Motor neuron (in vitro differentiated cells): ENCODE results near the gene BMP7. TPM values are rescaled to one million over a fixed set of nuclear protein-coding genes. Genes with fewer than 3 reads are reported as not detected.

ENCODE experiments used
- ATAC-seq, 8 experiments: fragments of 200-7000 bp; cut with Tn5 transposase; replicated peaks in 6 of 8; 2 replicates each; pipeline ENCODE4 v1.8.0; 2021; ENCODE audit warnings: mild to moderate bottlenecking in 8 of 8, moderate library complexity in 8 of 8
- H3K27ac ChIP-seq, 2 donors: fragments of 250-450 bp; sonication (Bioruptor Pico); 2 replicates each; pipeline ENCODE4 v1.9.0; 2021; ENCODE audit warnings: antibody characterized with exemption in 2 of 2, mild to moderate bottlenecking in 2 of 2, moderate library complexity in 1 of 2
- H3K4me1 ChIP-seq, 2 donors: fragments of 250-450 bp; sonication (Bioruptor Pico); replicated peaks in 1 of 2; 2 replicates each; pipeline ENCODE4 v1.6.1; 2021; ENCODE audit warnings: antibody characterized with exemption in 2 of 2, mild to moderate bottlenecking in 2 of 2, moderate library complexity in 1 of 2
- H3K4me3 ChIP-seq, 5 donors: fragments of 250-450 bp; sonication (Bioruptor Pico); 2 replicates each; pipeline ENCODE4 v1.9.0; 2021; ENCODE audit warnings: antibody characterized with exemption in 5 of 5, mild to moderate bottlenecking in 5 of 5, moderate library complexity in 4 of 5
- WGBS, 10 experiments: fragments of 450-650 bp; shearing (Covaris generic); methylation state at CpG; one replicate each; pipeline ENCODE4 v1.0.0; 2022; 5-methylcytosine and 5-hydroxymethylcytosine counted together
- in situ Hi-C, 9 experiments: fragments of 400-800 bp; cut with MboI; loops; one replicate each; pipeline ENCODE4 v1.15.0; 2021; ENCODE audit warnings: low sequenced_read_pairs in 9 of 9, low pct_unique_long_range_greater_than_20kb in 2 of 9; ENCODE audit not compliant: unreplicated experiment in 9 of 9
- total RNA-seq, 8 experiments: library from RNA; unstranded; fragments of 300-600 nt; gene quantifications; 2 replicates each; pipeline versions ENCODE4 v1.2.3 to v1.2.4, GENCODE V29; 2022

BMP7 gene
- 10 to 100 TPM in 5 of 8 experiments, under 1 TPM in 2, not detected in 1; 0.15 to 39.6 (median 22.1) TPM for total RNA-seq

DNA sequence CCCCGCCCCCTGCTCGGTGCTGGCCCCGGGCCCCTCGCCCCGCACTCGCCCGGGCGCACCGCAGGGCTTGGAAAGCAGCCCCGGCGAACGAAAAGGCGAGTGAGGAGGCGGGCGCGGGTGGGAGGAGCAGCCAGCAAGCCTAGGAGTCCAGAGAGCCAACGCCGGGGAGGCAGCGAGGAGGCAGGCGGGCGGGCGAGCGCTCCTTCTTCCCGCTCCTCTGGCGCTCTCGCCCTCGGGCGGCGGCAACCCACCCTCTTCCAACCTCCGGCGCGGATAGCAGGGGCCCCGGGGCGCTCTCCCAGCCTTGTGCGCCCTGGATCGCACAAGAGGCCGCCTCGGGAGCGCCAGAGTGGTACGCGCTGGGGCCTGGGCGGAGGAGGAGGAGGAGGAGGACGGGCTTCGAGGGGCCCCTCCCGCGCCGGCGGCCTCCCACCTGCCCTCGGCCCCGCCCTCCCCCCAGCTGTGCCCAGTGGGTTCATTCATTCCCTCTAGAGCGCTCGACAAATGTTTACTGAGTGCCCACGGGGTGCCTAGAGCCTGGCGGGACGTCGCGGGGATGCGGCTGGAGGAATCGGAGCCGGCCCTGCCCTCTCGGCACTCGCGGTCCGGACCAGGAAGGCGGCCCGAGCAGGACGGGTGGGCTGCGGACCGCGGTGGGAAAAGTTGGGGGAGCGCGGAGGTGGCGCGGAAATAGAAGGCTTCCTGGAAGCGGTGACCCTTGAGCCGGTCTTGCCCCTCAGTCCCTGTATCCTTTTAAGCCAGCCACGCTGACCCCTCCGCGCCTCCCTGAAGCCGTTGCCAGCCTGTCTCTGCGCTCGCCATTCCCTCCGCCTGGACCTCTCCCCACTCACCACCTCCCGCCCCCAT, at the start of gene BMP7:
Gene BMP7, minus strand, starts transcription at position 351 of the 867 bp plus-strand sequence. CDS start 519 bp downstream, outside the sequence.
- peaks cover 37 to 50% of the 10 kb centered on the region in 2 donors for H3K4me1 ChIP-seq
- in situ Hi-C loops = no loop called here
- H3K4me3 ChIP-seq = peak within 1 kb of the TSS; percentile 40 to 66 (median 64)
- peak within 1 kb of the TSS; percentile 44 to 54 for H3K27ac ChIP-seq
- WGBS, 10 experiments = 0 to 5% methylated on average over 1 to 4 of the region's 84 CpGs; no CpG with 5 or more reads in 8 of the 10 experiments
- peak; percentile 29 to 76 (median 52) for ATAC-seq

DNA sequence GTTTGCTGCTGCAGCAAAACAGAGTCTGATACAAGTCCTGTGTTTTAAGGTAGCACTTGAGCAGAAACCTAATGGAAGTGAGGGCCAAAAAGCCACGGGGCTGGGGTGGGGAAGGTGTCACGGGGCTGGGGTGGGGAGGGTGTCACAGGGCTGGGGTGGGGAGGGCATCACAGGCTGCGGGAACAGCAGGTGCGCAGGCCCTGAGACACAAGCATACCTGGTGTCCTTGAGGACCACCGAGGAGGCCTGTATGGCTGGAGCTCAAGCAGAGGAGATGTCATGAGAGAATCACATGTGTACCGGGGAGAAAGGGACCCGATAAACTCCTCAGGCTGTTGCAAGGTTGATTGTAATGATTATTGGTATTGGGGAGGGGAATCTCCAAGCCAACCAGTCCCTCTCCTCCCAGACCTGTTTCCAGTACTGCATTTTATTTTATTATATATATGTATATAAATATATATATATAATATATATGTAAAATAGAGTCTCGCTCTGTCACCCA, 49.6 kb upstream of the BMP7 start:
- H3K4me1 ChIP-seq = no peaks in the 10 kb centered on the region
- 80 to 100% (median 94%) methylated on average over 1 to 3 of the region's 8 CpGs; no CpG with 5 or more reads in 7 of the 10 experiments for WGBS, 10 experiments
- H3K27ac ChIP-seq = no peak overlapping the region
- in situ Hi-C loops = no loop called here
- no peak for ATAC-seq
- H3K4me3 ChIP-seq = no peak overlapping the region

DNA sequence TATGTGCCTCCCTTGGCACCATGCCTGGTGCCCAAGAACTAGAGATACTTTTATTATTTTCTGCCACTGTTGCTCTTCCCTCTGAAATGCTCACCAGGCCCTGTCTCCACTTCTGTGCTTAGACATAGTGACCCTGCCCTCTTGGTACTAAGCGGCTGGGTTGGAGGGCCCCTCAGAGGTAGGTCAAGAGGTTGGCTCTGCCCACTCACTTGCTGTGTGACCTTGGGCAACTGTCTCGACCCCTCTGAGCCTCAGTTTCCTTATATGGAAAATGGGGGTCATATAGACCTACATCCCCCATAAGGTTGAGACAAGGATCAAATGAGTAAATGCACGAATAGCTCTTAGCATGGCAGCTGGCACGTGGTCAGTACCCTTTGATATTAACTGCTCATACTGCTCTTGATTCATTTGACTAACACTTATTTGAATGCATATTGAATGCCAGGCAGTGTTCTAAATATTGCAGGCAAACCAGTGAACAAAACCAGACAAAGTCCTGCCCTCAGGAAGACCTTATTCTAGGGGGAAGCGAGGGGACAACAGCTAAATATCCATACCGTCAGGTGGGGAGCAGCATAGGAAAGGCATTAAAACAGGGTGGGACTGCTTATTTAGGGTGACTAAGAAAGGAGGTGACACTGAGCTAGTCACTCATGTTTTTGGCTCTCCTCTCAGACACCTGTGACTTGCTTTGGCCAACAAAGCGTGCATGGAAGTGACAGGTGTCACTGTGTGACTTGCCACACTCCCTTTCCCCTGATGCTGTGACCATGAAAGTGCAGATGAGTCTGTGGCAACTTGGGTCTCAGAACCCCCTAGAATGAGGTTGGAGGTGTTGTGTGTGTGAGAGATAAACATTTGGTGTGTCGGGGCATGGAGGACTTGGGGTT, 48.9 kb upstream of the BMP7 start:
- 48 to 100% (median 84%) methylated on average over 1 to 7 of the region's 8 CpGs for WGBS, 10 experiments
- no peak for ATAC-seq
- in situ Hi-C loops = no loop called here
- Histone ChIP-seq H3K4me1 (no peaks in the 10 kb centered on the region), H3K27ac (no peak overlapping the region), H3K4me3 (no peak overlapping the region)

DNA sequence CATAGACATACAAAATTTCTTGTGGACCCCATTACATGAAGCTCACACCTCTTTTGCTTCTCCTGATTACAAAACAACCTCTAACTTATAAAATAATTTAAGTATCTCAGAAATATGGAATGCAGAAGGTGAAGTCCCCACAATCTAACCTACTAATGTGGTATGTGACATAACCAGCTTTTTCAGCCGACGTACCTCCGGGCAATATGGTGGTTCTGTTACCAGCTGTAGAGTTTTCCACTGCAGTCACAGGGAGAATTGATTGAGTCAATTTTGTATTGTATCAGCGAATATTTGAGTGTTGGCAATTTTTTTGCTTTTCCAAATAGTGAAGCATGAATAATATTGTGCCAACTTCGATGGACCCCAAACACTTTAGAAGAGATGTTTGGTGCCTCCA, 47.5 kb upstream of the BMP7 start:
- Histone ChIP-seq H3K4me1 (peaks cover 3 to 6% of the 10 kb centered on the region in 2 donors), H3K27ac (no peak overlapping the region), H3K4me3 (no peak overlapping the region)
- in situ Hi-C loops = no loop called here
- no peak for ATAC-seq
- 33 to 100% (median 67%) methylated on average over 1 to 5 of the region's 5 CpGs; no CpG with 5 or more reads in 2 of the 10 experiments for WGBS, 10 experiments

DNA sequence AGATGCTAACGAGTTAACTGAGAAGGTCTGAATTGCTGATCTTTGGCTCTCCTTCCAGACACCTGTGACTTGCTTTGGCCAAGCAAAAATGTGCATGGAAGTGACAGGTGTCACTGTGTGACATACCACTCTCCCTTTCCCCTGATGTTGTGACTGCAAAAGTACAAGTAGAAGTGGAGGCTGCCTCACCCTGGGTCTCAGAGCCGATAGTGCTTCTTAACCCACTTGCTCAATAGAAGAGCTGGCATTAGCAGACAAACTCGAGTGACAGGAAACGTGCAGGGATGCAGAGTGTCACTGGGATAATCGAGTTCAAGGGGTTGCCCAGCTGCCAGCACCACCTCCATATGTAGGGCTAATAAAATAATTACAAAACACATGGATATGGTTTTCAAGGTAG, 46.8 kb upstream of the BMP7 start:
- 0 to 78% (median 49%) methylated on average over 1 to 5 of the region's 5 CpGs; no CpG with 5 or more reads in 2 of the 10 experiments for WGBS, 10 experiments
- no peak for ATAC-seq

DNA sequence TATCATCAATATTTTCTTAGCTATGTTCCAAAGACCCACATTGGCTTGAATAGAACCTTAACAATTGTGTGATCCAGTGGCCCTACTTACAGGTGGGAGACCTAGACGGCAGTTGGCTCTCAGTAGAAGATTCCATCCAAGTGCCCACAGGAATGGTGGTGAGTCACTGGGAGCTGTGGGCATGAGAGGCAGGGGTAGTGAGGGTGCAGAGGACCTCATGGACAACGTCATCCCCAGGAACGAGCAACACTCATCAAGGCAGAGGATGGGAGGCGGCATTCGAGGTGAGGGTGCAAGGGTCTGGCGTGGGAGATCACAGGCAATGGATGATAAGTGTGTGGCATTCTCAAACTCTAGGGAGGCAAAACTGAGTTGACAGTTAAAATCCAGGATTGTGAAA, 45.7 kb upstream of the BMP7 start:
- ATAC-seq = no peak
- 47 to 100% (median 92%) methylated on average over 1 to 6 of the region's 6 CpGs; no CpG with 5 or more reads in 3 of the 10 experiments for WGBS, 10 experiments
- H3K27ac ChIP-seq = no peak overlapping the region
- no peak overlapping the region for H3K4me3 ChIP-seq
- in situ Hi-C loops = no loop called here
- peaks cover 9 to 12% of the 10 kb centered on the region in 2 donors for H3K4me1 ChIP-seq

More for the DNA sequence above, 46.8 kb upstream of the BMP7 start:
- peaks cover 9 to 12% of the 10 kb centered on the region in 2 donors for H3K4me1 ChIP-seq
- H3K4me3 ChIP-seq = no peak overlapping the region
- H3K27ac ChIP-seq = no peak overlapping the region
- in situ Hi-C loops = no loop called here

DNA sequence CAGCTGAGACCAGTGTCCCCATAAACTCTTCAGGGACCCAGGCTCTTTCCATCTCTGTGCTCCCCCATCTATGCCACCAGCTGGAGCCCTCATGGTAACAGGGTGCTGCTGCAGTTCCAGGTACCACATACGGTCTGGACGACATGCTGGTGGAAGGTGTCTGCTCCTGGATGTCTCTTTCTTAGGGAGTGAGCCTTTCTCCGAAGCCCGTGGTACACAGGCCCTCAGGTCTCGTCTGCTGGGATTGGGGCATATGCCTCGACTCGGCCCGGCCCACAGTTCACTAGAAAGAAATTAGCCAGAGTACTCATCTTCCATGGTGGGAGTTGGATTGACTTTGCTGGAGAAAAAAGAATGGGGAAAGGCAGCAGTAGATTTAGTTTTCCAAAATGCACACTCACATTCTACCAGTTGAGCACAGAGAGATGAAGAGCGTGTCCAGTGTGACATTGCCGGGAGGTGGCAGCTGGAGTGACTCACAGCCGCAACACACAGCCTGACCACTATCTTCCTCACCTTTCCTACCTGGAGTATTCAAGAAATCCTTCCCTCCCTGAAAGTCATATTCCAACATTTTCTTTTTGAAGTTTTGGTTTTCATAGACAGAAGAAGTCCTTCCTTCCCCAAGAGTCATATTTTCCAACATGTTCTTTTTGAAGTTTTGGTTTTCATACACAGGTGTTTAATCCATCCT, 44.5 kb upstream of the BMP7 start:
- 90 to 100% (median 93%) methylated on average over 1 to 9 of the region's 11 CpGs; no CpG with 5 or more reads in 2 of the 10 experiments for WGBS, 10 experiments
- H3K4me1 ChIP-seq = peaks cover 9 to 12% of the 10 kb centered on the region in 2 donors
- ATAC-seq = no peak
- in situ Hi-C loops = no loop called here
- no peak overlapping the region for H3K4me3 ChIP-seq
- H3K27ac ChIP-seq = no peak overlapping the region

DNA sequence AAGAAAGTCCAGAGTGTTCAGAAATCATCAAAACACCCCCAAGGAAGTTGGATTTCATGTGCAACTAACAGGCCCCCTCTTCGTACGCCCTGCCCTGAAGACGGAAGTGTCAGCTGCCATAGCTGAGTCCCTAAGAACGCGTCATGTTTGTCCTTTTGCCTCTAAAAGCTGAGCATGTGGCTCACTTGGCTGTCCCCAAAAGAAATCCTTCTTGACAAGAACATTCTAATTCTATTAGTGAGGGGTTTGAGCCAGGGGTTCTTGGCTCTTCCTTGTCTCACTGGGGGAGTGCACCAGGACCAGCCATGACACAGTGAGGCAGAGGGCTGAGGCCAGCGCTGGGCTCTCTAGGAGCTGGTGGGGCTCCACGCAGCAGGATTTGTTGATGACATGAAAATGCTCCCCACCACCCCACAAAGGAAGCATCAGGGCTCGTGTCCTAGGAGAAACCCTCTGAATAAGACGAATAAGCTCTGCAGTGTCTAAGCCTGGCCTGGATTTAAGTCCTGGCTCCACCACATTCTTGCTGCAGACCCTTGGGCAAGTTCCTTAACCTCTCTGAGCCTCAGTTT, 43.2 kb upstream of the BMP7 start:
- Histone ChIP-seq H3K4me1 (peaks cover 9 to 12% of the 10 kb centered on the region in 2 donors), H3K4me3 (no peak overlapping the region), H3K27ac (no peak overlapping the region)
- 0 to 100% (median 57%) methylated on average over 1 to 5 of the region's 9 CpGs; no CpG with 5 or more reads in 1 of the 10 experiments for WGBS, 10 experiments
- in situ Hi-C loops = no loop called here
- no peak for ATAC-seq

DNA sequence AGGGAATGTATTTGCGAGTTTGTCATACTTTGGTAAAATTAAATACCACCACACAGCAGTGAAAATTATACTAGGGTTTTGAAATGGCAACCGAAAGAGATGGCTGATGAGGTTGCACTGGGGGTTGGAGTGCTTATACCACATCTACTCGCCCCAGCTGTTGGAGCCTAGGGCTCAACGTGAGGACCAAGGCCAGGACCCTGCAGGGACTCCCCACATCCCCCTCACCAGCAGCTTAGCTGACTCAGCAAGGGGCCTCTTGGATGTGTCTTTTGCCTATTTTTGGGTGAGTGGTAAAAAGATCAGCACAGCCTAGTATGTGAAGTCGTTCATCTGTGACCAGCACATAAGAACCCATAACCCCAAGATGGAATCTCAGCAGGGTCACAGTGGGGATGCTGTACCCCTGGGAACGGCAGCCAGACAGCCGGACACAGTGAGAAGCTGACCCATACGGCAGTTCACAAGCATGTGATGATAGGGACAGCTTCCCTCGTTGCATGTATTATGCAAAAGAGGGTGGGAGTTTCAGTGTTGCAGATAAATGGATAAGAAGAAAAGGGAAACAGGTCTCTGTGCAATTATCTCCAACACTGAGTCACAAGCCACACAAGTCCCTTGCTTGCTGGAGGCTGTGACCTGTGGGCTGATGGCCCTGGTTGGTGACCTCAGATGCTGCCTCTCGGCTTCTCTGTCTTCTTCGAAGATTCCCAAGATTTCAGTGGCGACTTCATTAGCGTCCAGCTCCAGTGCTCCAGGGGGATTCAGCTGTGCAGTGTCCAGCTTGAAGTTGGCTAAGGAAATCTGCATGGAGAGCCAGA, 42.2 kb upstream of the BMP7 start:
- no peak overlapping the region for H3K4me3 ChIP-seq
- peak in 7 of 8 experiments; percentile 24 to 86 (median 75) for ATAC-seq
- peaks cover 9 to 12% of the 10 kb centered on the region in 2 donors for H3K4me1 ChIP-seq
- 7 to 94% (median 62%) methylated on average over 1 to 9 of the region's 13 CpGs for WGBS, 10 experiments
- in situ Hi-C loops = no loop called here
- no peak overlapping the region for H3K27ac ChIP-seq

DNA sequence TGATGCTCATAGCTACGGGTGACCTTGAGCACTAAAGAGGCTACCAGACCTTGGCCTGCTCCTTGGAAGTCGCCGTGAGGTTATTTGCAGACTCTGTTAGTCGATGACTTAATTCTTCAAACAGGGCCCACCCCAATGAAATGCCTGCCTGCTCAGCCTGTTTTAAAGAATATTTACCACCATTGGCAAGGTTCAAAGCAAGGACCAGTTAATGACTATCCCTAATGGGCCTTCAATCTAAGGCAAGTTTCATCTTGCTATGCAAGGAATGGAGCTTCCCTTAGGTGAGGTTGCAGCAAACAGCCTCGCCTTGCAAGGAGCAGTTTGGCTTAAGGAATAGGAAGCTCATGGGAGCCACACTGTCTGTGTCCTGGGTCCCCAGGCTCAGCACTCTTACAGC, 40.3 kb upstream of the BMP7 start:
- 0 to 91% (median 80%) methylated on average over 1 to 5 of the region's 5 CpGs; no CpG with 5 or more reads in 5 of the 10 experiments for WGBS, 10 experiments
- Histone ChIP-seq H3K4me3 (no peak overlapping the region), H3K4me1 (peaks cover 9 to 12% of the 10 kb centered on the region in 2 donors), H3K27ac (no peak overlapping the region)
- in situ Hi-C loops = no loop called here
- ATAC-seq = no peak

DNA sequence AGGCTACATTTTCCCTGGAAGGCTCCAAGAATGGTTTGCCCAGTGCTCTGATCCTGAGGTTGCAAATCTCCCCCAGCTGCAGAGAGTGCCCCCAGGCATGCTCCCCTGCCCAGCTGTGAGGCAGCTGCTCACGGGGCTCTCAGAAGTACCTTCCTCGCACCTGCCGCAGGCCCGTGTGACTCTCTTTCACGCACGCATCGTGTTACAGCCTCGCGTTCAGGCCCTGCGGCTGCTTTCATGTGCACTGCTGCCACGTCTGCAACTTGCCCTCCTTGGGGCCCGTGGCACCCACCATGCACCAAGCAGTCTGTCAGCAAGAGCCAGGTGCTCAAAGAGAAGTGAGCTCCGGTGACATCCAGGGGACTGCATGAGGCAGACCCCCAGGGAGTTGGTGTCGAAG, 34.6 kb upstream of the BMP7 start:
- WGBS, 10 experiments = 10 to 60% methylated on average over 1 to 2 of the region's 14 CpGs; no CpG with 5 or more reads in 8 of the 10 experiments
- H3K4me1 ChIP-seq = no peaks in the 10 kb centered on the region
- no peak overlapping the region for H3K4me3 ChIP-seq
- in situ Hi-C loops = no loop called here
- ATAC-seq = no peak
- H3K27ac ChIP-seq = no peak overlapping the region
